B cell (primary cell): ENCODE measurements around the gene TCIRG1. TPM values are rescaled to one million over a fixed set of nuclear protein-coding genes. Genes with fewer than 3 reads are reported as not detected.

Experiments
- ATAC-seq: fragments of 200-7000 bp; cut with Tn5 transposase; one replicate; pipeline ENCODE4 v1.10.0; 2021; ENCODE audit warnings: low read depth, mild to moderate bottlenecking, moderate number of reproducible peaks, moderate library complexity
- CTCF ChIA-PET: fragments of 350-600 bp; sonication (Branson Sonifier 250); formaldehyde crosslinking; loops from one replicate; lab custom pipeline; 2021; ENCODE audit warnings: antibody characterized with exemption, inconsistent platforms; lab: Charles Lee
- POLR2A ChIA-PET: fragments of 350-600 bp; sonication (Branson Sonifier 250); formaldehyde crosslinking; loops from one replicate; lab custom pipeline; 2021; ENCODE audit warnings: antibody characterized with exemption; lab: Charles Lee
- DNase-seq: peaks from one replicate; pipeline ENCODE4 v3.0.0; 2013
- H2AFZ ChIP-seq: 2 replicates; pipeline ENCODE4 v1.6.1; 2012; ENCODE audit warnings: mild to moderate bottlenecking, low read depth, low read length; ENCODE audit not compliant: insufficient read depth, poor library complexity, severe bottlenecking
- H3K27ac ChIP-seq, 2 donors: 1 replicate in 1 of 2; 2 replicates in 1 of 2; pipeline ENCODE4 v1.5.1; 2012 to 2013; ENCODE audit warnings: low read length in 2 of 2, mild to moderate bottlenecking in 2 of 2, moderate library complexity in 1 of 2
- H3K27me3 ChIP-seq, 4 experiments: fragments of 200-600 bp in 1 of 4; sonication (generic) in 1 of 4; replicated peaks in 1 of 4; 1 replicate in 2 of 4; 2 replicates in 2 of 4; pipeline versions ENCODE4 v1.6.1 to v1.7.0; 2013 to 2016; ENCODE audit warnings: low read length in 3 of 4, mild to moderate bottlenecking in 2 of 4, mixed read lengths in 1 of 4, moderate library complexity in 1 of 4; ENCODE audit not compliant: insufficient read depth in 4 of 4, control insufficient read depth in 3 of 4; ENCODE audit errors: control extremely low read depth in 1 of 4
- H3K36me3 ChIP-seq, 2 experiments: replicated peaks in 1 of 2; 1 replicate in 1 of 2; 2 replicates in 1 of 2; pipeline versions ENCODE4 v1.6.1 to v1.7.1; 2013; ENCODE audit warnings: low read length in 1 of 2; ENCODE audit not compliant: insufficient read depth in 2 of 2, control insufficient read depth in 1 of 2; ENCODE audit errors: control extremely low read depth in 1 of 2, extremely low read depth in 1 of 2
- H3K4me1 ChIP-seq, 2 donors: fragments of 200-600 bp in 1 of 2; sonication (generic) in 1 of 2; 1 replicate in 1 of 2; 2 replicates in 1 of 2; pipeline versions ENCODE4 v1.5.1 to v1.6.1; 2013 to 2017; ENCODE audit warnings: low read length in 2 of 2; ENCODE audit not compliant: control insufficient read depth in 2 of 2, insufficient read depth in 2 of 2
- H3K4me2 ChIP-seq: replicated peaks from 2 replicates; pipeline ENCODE3; 2012; ENCODE audit warnings: mild to moderate bottlenecking, low read depth, low read length; ENCODE audit not compliant: poor library complexity, severe bottlenecking
- H3K4me3 ChIP-seq, 5 experiments: fragments of 200-600 bp in 1 of 5; sonication (generic) in 1 of 5; 1 replicate in 3 of 5; 2 replicates in 2 of 5; pipeline versions ENCODE4 v1.5.1 to v1.7.0; 2011 to 2016; ENCODE audit warnings: low read length in 4 of 5, mild to moderate bottlenecking in 4 of 5, low read depth in 2 of 5, control low read depth in 1 of 5, moderate library complexity in 1 of 5; ENCODE audit not compliant: insufficient read depth in 1 of 5; ENCODE audit errors: control extremely low read depth in 1 of 5, extremely low read depth in 1 of 5
- H3K79me2 ChIP-seq: fragments of 200-600 bp; sonication (generic); one replicate; pipeline ENCODE4 v1.6.0; 2016; ENCODE audit warnings: low read length; ENCODE audit not compliant: control insufficient read depth, insufficient read depth
- H3K9ac ChIP-seq: fragments of 200-600 bp; sonication (generic); 2 replicates; pipeline ENCODE4 v1.6.1; 2017; ENCODE audit warnings: mild to moderate bottlenecking, low read length, moderate library complexity
- H3K9me3 ChIP-seq, 3 donors: one replicate each; pipeline versions ENCODE4 v1.6.1 to v1.7.1; 2013; ENCODE audit warnings: low read length in 2 of 3; ENCODE audit not compliant: control insufficient read depth in 2 of 3, insufficient read depth in 1 of 3; ENCODE audit errors: control extremely low read depth in 1 of 3
- H4K20me1 ChIP-seq: 2 replicates; pipeline ENCODE4 v1.6.0; 2012; ENCODE audit warnings: mild to moderate bottlenecking, low read length; ENCODE audit not compliant: insufficient read depth, control insufficient read depth, poor library complexity, severe bottlenecking
- H3K27ac Mint-ChIP-seq: one replicate; pipeline ENCODE4 v1.8.0; 2021; ENCODE audit warnings: mixed read lengths
- H3K27me3 Mint-ChIP-seq: one replicate; pipeline ENCODE4 v1.8.0; 2021; ENCODE audit warnings: mixed read lengths
- H3K4me1 Mint-ChIP-seq: one replicate; pipeline ENCODE4 v1.8.0; 2021; ENCODE audit warnings: mixed read lengths
- H3K4me3 Mint-ChIP-seq: one replicate; pipeline ENCODE4 v1.8.0; 2021; ENCODE audit warnings: mixed read lengths
- H3K9me3 Mint-ChIP-seq: one replicate; pipeline ENCODE4 v1.8.0; 2022; ENCODE audit warnings: mixed read lengths; ENCODE audit not compliant: insufficient read depth
- EZH2 ChIP-seq: IDR thresholded peaks from 2 replicates; pipeline ENCODE4 v1.6.1; 2012; ENCODE audit warnings: borderline replicate concordance, low read depth, mild to moderate bottlenecking, moderate library complexity, low read length; ENCODE audit not compliant: insufficient read depth, poor library complexity, severe bottlenecking
- WGBS: methylation state at CpG from one replicate; pipeline ENCODE4 v1.1.5; 2013; ENCODE audit warnings: missing lambda C conversion rate; ENCODE audit not compliant: insufficient coverage; 5-methylcytosine and 5-hydroxymethylcytosine counted together
- intact Hi-C: fragments of 100-400 bp; cut with micrococcal nuclease; formaldehyde crosslinking; loops from one replicate; pipeline ENCODE4 v1.10.0; 2022
- polyA plus RNA-seq: library from polyadenylated mRNA; depleted of rRNA; stranded (reverse); fragments of >200 nt; gene quantifications from 2 replicates; pipeline ENCODE4 v1.2.3, GENCODE V29; 2012
- total RNA-seq, 2 donors: library from RNA; stranded (reverse); fragments of 120-200 nt in 1 of 2; gene quantifications; 1 replicate in 1 of 2; 2 replicates in 1 of 2; pipeline versions ENCODE4 v1.2.3 to v1.2.4, GENCODE V29; 2013 to 2022
- TF ChIP-seq, protein P1 (sequence below): fragments of 200-600 bp; IDR thresholded peaks from one replicate; pipeline ENCODE4 v1.8.0; 2022; ENCODE audit warnings: antibody characterized with exemption, mild to moderate bottlenecking

TCIRG1 gene
- total and polyA plus RNA-seq, 2 donors (not counting 1 experiment from before 2014, with no cell fraction given), result 305 to 725 TPM

DNA sequence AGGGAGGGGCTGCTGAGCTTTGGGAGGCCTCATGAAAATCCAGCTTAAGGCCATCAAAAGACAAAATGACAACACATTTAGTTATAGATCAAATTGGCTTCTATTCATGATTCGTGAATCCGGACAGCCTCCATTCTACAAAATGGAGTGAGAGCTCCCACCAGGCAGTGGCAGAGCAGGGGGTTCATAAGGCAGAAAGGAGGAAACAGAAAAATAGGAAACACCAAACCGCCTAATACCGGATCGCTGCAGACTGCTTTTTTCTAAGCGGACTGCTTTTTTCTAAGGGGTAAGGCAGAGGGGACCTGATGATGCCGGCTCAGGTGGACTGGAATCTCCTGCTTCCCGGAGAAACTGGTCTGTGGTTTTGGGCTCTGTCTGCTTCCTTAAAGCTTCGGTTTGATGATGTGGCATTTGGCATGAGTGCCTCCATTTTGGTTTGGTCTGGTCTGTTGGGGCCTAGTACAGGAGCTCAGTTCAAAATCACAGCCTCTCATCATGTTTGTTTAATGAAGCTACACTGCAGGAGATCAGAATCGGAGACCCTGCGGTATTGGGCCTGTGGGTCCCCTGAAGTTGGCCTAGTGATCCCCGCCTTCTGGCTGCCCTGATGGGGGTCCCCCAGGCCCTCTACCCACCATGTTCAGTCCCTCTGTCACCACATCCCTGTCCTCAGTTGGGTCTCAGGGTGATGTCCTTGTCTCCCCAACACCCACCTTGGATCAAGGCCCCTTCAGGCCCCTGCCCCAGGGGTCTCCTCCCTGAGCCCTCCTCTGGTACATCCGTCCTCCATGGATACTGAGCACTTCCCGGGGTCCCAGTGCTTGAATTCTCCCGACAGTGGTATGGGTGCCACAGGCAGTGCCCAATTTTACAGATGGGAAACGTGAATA is 27.5 kb upstream of the TCIRG1 start:
- H2AFZ ChIP-seq, result peak overlapping the region; percentile 35
- peak overlapping the region; percentile 74 for H3K4me2 ChIP-seq
- ATAC-seq (no peak), DNase-seq (no peak)
- no peak overlapping the region for H3K4me3 Mint-ChIP-seq
- H3K4me1 ChIP-seq, result peaks cover 40 to 50% of the 10 kb centered on the region in 2 donors
- intact Hi-C loops, result no loop called here
- peaks cover 24% of the 10 kb centered on the region for H3K79me2 ChIP-seq
- ChIA-PET CTCF (interaction anchor here (0.8 to 4.9 kb wide), 7 partner anchors 8 to 204 kb away, joined by 3 to 72 read pairs (median 4); no protein-coding TSS in a partner anchor), POLR2A (interaction anchor here (1.1 to 1.6 kb wide), 2 partner anchors 29 to 181 kb away, joined by 3 to 4 read pairs; no protein-coding TSS in a partner anchor)
- no peaks in the 10 kb centered on the region for H3K27me3 Mint-ChIP-seq
- no peaks in the 10 kb centered on the region for H3K9me3 Mint-ChIP-seq
- H3K9ac ChIP-seq, result no peak overlapping the region
- no peaks in the 10 kb centered on the region for H3K36me3 ChIP-seq
- TF ChIP-seq EZH2, result no peak
- TF ChIP-seq, protein P1, sequence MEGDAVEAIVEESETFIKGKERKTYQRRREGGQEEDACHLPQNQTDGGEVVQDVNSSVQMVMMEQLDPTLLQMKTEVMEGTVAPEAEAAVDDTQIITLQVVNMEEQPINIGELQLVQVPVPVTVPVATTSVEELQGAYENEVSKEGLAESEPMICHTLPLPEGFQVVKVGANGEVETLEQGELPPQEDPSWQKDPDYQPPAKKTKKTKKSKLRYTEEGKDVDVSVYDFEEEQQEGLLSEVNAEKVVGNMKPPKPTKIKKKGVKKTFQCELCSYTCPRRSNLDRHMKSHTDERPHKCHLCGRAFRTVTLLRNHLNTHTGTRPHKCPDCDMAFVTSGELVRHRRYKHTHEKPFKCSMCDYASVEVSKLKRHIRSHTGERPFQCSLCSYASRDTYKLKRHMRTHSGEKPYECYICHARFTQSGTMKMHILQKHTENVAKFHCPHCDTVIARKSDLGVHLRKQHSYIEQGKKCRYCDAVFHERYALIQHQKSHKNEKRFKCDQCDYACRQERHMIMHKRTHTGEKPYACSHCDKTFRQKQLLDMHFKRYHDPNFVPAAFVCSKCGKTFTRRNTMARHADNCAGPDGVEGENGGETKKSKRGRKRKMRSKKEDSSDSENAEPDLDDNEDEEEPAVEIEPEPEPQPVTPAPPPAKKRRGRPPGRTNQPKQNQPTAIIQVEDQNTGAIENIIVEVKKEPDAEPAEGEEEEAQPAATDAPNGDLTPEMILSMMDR, result no peak
- H3K4me3 ChIP-seq, result peak overlapping the region in 1 of 5 experiments; percentile 0
- H3K27me3 ChIP-seq, result no peaks in the 10 kb centered on the region
- peaks cover 36% of the 10 kb centered on the region for H3K4me1 Mint-ChIP-seq
- no peaks in the 10 kb centered on the region for H3K9me3 ChIP-seq
- no peak overlapping the region for H3K27ac ChIP-seq
- H3K27ac Mint-ChIP-seq, result peak overlapping the region; percentile 48
- 68% methylated on average over 12 of the region's 16 CpGs for WGBS
- peaks cover 26% of the 10 kb centered on the region for H4K20me1 ChIP-seq
